ENCODE results near the gene TMEM116. TPM values are rescaled to one million over a fixed set of nuclear protein-coding genes. Genes with fewer than 3 reads are reported as not detected.
"Not testable (repeated sequence)": the region's sequence is repeated elsewhere in the genome, so short reads cannot be mapped to it uniquely, and the experiment has no call there.

TMEM116 gene
- 1 to 10 TPM; 3.3 to 7.3 (median 4.2) TPM for total RNA-seq
- polyA plus RNA-seq: 1 to 10 TPM; 2.5 to 5.3 TPM

GRCh38 chr12:112012775-112013600 is at the start of gene TMEM116, which contains the start of gene ERP29:
TSS of gene TMEM116 (minus strand) at chr12:112013165. CDS start at chr12:112005270, 7,895 bp downstream.
TSS of gene ERP29 (plus strand) at chr12:112013426. CDS start at chr12:112013466, 40 bp downstream.
- H3K36me3 ChIP-seq: no peaks in the 10 kb centered on the region
- no peaks in the 10 kb centered on the region for H3K9me3 ChIP-seq
- peak; percentile 84 to 91 (median 89) for ATAC-seq
- peak within 1 kb of the TSS; percentile 65 to 90 (median 84) for H3K4me3 ChIP-seq
- H3K27me3 ChIP-seq: no peaks in the 10 kb centered on the region
- intact Hi-C loops (cut with DNase I): no loop called here
- peak; percentile 99 to 100 (median 100) for DNase-seq
- WGBS, 2 donors: 0 to 1% methylated on average over 59 to 67 of the region's 67 CpGs
- TF ChIP-seq, protein P1, sequence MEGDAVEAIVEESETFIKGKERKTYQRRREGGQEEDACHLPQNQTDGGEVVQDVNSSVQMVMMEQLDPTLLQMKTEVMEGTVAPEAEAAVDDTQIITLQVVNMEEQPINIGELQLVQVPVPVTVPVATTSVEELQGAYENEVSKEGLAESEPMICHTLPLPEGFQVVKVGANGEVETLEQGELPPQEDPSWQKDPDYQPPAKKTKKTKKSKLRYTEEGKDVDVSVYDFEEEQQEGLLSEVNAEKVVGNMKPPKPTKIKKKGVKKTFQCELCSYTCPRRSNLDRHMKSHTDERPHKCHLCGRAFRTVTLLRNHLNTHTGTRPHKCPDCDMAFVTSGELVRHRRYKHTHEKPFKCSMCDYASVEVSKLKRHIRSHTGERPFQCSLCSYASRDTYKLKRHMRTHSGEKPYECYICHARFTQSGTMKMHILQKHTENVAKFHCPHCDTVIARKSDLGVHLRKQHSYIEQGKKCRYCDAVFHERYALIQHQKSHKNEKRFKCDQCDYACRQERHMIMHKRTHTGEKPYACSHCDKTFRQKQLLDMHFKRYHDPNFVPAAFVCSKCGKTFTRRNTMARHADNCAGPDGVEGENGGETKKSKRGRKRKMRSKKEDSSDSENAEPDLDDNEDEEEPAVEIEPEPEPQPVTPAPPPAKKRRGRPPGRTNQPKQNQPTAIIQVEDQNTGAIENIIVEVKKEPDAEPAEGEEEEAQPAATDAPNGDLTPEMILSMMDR (IDR thresholded peaks at IDR 0.05): peak; percentile 25 to 60 (median 40)
- peak within 1 kb of the TSS; percentile 84 to 95 (median 92) for H3K27ac ChIP-seq
- H3K4me1 ChIP-seq: peaks cover 0 to 26% (median 10%) of the 10 kb centered on the region in 3 donors
- no peak for FAIRE-seq

DNA sequence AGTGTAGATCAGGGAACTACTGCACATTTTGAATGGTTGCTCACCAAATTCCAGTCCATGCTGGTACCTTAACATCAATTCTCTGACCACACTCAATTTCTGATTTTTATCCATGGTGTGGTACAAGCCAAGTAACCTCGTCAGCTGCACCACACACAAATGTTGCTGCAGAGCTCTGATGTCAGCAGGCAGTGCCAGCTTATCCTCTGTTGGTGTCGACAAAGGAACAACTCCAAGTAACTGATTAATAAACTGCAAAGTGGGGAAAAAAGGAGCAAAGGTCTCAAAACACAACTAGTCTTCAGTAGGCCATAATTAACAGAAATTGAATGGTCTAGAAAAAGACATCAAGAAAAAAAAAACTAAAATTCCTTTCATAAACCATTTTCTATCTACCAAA is 48.2 kb upstream of the TMEM116 start:
- 65 to 67% methylated on average over 2 of the region's 2 CpGs for WGBS, 2 donors
- peaks cover 0 to 51% (median 7%) of the 10 kb centered on the region in 3 donors for H3K36me3 ChIP-seq
- intact Hi-C loops (cut with DNase I): no loop called here
- no peak for DNase-seq
- TF ChIP-seq, protein P1 (IDR thresholded peaks at IDR 0.05): no peak
- no peak overlapping the region for H3K27ac ChIP-seq
- H3K9me3 ChIP-seq: no peaks in the 10 kb centered on the region
- FAIRE-seq: no peak
- no peak overlapping the region for H3K4me3 ChIP-seq
- no peak for ATAC-seq
- H3K27me3 ChIP-seq: no peaks in the 10 kb centered on the region
- no peaks in the 10 kb centered on the region for H3K4me1 ChIP-seq

DNA sequence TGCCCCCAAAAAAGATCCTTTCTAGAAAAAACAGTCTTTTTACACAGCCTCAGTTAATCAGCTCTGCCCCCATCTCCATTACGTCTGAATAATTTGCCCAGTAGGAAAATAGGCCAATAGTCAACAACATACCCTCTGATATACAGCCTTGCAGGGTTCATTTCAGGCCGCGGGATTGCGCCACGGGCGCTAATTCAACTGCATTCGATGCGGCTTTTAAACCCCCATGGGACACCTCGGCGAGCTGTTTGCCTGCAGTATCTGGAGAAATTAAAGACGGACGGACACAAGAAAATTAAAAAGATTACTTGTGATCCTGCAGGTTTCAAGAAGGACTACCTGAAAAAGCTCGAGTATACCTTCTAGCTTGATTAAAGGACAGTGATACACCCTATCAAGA is 36.4 kb upstream of the TMEM116 start:
- WGBS, 2 donors: 93 to 94% methylated on average over 13 of the region's 13 CpGs
- no peaks in the 10 kb centered on the region for H3K9me3 ChIP-seq
- FAIRE-seq: no peak
- H3K4me3 ChIP-seq: no peak overlapping the region
- H3K36me3 ChIP-seq: peaks cover 0 to 70% (median 18%) of the 10 kb centered on the region in 3 donors
- no peak for ATAC-seq
- H3K27ac ChIP-seq: no peak overlapping the region
- TF ChIP-seq, protein P1 (IDR thresholded peaks at IDR 0.05): no peak
- no peak for DNase-seq
- H3K27me3 ChIP-seq: no peaks in the 10 kb centered on the region
- intact Hi-C loops (cut with DNase I): no loop called here
- H3K4me1 ChIP-seq: no peaks in the 10 kb centered on the region

DNA sequence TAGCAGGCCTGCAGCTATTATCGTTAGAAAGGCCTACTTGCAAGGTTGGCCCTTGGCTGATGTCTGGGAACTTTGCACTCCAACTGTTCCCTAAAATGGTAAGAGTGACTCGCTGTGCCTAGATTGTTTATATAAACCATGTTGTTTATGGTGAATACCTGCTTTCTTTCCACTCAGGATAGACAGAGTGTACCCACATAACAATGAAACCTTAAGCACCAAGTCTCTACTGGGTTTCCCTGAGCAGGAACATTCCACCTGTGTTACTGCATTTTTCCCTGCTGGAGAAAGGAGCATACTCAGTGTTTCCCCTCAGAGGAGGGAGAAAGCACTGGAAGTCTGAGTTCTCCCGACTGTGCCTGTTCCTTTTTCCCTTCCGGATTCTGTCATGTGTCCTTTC is 33.0 kb upstream of the TMEM116 start:
- H3K4me3 ChIP-seq: no peak overlapping the region
- ATAC-seq: no peak
- H3K27me3 ChIP-seq: no peaks in the 10 kb centered on the region
- intact Hi-C loops (cut with DNase I): no loop called here
- no peak for FAIRE-seq
- peaks cover 0 to 68% (median 17%) of the 10 kb centered on the region in 3 donors for H3K36me3 ChIP-seq
- H3K9me3 ChIP-seq: no peaks in the 10 kb centered on the region
- 87 to 94% methylated on average over 4 of the region's 4 CpGs for WGBS, 2 donors
- TF ChIP-seq, protein P1 (IDR thresholded peaks at IDR 0.05): no peak
- DNase-seq: no peak
- H3K27ac ChIP-seq: no peak overlapping the region
- H3K4me1 ChIP-seq: no peaks in the 10 kb centered on the region

DNA sequence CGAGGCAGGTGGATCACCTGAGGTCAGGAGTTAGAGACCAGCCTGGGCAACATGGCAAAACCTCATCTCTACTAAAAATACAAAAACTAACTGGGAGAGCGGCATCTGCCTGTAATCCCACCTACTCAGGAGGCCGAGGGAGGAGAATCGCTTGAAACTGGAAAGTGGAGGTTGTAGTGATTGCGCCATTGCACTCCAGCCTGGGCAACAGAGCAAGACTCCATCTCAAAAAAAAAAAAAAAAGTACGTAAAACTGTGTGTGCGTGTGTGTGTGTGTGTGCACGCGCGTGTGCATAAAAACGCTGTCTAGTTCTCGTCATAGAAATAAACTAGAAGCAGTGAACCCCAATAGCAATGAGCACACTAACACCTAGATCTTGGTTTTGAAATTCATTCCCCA is 23.6 kb upstream of the TMEM116 start:
- H3K36me3 ChIP-seq: peaks cover 0 to 64% (median 18%) of the 10 kb centered on the region in 3 donors
- WGBS, 2 donors: 94 to 95% methylated on average over 12 of the region's 12 CpGs
- DNase-seq; H3K27me3 ChIP-seq; H3K4me3 ChIP-seq; FAIRE-seq; ATAC-seq; intact Hi-C loops (cut with DNase I); H3K9me3 ChIP-seq; H3K27ac ChIP-seq; H3K4me1 ChIP-seq: not testable (repeated sequence)

Measured in pancreas (tissue), 10 donors.